ENCODE measurements around the gene MRGPRX1.
"Not testable (repeated sequence)": the region's sequence is repeated elsewhere in the genome, so short reads cannot be mapped to it uniquely, and the experiment has no call there.

Gene MRGPRX1

DNA sequence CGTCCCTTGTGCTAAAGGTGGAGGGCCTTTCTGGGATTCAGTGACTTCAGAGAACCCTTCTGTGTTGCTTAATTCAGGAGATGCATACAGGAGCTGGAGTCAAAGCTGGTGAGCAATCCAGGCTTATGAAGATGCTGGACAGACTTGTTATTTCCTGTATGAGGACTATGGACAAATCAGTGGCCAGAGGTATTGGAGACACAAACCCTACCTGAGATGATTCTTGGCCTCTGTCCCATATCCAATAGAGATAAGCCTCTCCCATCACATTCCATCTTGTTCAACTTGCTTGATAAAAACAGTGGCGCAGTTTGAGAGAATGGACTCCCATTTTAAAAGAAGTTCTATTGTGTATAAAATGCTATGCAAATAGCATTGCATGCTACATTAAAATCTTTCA lies at the start of gene MRGPRX1:
Gene MRGPRX1 (minus strand): TSS at position 101 of the 400 bp plus-strand sequence. CDS start 4,630 bp downstream, outside the sequence.
- no peak for DNase-seq (ENCODE audit: low spot score)

DNA sequence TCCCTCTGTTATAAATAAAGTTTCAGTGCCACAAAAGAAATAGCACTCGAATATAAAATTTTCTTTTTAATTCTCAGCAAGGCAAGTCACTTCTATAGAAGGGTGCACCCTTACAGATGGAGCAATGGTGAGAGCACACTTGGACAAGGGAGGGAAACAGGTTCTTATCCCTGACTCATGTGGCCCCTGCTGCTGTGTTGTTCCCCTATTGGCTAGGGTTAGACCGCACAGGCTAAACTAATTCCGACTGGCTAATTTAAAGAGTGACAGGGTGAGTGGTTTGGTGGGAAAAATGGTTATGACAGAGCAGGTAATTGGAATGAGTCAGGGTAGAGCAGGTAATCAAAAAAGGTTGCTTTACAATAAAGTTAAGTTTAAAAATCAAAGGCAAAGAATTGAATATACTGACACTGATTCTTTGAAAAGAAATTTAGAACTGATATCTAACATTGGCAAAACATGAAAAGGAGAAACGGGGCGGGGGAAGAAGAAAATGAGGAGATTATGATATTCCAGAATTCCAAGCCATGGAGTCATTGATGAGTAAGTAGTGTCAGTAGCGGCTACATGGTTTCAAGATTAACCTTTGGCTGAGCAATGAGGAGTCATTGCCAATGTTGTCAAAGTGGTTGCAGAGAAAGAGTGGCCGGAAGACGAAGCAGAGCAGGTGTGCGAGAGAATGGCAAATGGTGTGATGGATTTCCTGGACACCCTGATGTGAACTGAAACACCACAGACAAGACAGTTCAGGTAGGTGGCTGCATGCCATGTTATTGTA lies 48.4 kb upstream of the MRGPRX1 start:
- no peak for DNase-seq (ENCODE audit: low spot score)

- DNase-seq (ENCODE audit: low spot score) = no peak
These were observed 47.5 kb upstream of the MRGPRX1 start for GRCh38 chr11:18986744-18987143.

DNA sequence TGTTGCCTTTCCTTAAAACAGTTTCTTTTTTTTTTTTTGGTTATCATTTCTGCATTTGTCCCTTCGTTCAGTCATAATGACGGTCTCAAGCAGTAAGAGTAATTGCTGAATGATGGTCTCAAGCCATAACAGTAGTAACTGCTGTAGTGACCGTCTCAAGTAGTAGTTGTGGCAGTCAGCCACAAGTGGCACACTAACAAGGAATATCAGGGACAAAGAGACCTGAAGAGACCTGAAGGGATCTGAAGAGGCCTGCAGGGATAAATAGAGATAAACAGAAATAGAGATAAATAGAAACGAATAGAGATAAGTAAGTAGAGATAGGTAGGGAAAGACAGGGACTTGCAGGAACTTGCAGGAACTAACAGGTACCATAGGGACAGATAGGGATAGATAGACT lies 42.7 kb upstream of the MRGPRX1 start:
- no peak for DNase-seq (ENCODE audit: low spot score)

GRCh38 chr11:18974192-18974591 lies 35.0 kb upstream of the MRGPRX1 start:
- DNase-seq (ENCODE audit: low spot score) = no peak

DNA sequence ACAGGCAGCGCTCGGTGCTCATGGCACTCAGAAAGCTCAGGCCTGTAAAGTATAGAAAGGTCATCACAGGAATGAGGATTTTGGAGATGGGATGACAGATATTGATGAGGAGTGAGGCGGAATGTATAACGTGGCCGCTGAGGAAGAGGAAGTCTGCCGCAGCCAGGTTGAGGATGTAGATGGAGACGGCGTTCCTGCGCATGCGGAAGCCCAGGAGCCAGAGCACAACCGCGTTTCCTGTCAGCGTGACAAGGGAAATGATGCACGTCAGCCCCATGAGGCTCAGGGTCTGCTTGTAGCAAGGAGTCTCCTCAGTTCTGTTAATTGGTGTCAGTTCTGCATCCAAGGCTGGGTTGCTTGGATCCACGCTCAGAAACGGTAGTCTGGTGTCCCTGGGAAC lies 33.1 kb upstream of the MRGPRX1 start:
- DNase-seq (ENCODE audit: low spot score) = no peak

DNA sequence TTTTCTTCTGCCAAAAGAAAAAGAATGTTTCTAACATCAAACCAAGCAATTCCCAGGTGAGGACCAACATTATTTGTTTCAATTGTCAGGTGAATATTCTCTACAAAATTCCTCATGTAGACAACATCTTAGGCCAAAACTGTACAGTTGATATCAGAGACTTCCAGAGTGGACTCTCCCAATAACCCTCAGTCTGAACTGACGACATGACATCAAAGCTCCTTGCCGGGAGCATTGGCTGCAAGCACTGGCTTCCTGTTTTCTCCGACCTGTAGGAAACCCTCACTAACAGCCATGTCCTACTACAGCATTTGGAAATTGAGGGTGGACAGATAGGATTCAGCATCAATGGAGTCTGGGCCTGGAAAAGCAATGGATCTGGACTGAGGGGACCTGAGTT lies 30.5 kb upstream of the MRGPRX1 start:
- no peak for DNase-seq (ENCODE audit: low spot score)

- DNase-seq (ENCODE audit: low spot score) = no peak
These were observed 19.2 kb upstream of the MRGPRX1 start for GRCh38 chr11:18958221-18958910.

- no peak for DNase-seq (ENCODE audit: low spot score)
These were observed 17.4 kb upstream of the MRGPRX1 start for GRCh38 chr11:18956630-18957029.

DNA sequence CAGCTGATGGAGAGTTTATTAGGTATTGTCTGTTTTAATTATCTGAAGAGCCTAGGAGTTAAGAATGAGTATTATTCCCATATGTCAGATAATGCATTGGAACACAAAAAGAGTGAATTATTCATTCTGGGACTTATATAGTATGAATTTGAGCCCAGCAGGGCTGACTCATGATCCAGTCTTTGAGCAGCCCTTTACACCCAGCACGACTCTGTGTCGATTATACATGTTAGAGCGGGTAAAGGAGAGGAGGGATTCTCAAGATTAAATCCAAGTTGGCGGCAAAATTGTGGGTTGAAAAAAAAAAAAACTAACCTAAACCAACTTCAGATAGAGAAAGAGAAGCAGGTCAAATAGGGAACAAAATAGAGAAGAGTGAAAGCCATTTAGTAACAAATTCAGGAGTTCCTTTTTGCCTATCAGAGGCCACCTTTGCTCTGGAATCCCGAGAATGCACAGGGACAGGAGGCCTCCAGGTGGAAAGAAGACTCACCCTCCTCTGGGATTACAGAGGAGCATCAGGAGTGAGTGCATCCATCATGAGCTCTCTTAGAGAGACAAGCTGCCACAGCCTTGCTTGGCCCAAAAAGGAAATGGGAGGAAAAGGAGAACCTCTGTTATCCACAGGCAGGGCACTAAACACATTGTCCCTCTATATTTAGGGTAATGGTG lies 3.1 kb downstream of the MRGPRX1 start:
- no peak for DNase-seq (ENCODE audit: low spot score)

- DNase-seq (ENCODE audit: low spot score) = no peak
These were observed 4.9 kb downstream of the MRGPRX1 start for GRCh38 chr11:18934195-18934814.

GRCh38 chr11:18927550-18928322 lies 11.5 kb downstream of the MRGPRX1 start:
- no peak for DNase-seq (ENCODE audit: low spot score)

DNA sequence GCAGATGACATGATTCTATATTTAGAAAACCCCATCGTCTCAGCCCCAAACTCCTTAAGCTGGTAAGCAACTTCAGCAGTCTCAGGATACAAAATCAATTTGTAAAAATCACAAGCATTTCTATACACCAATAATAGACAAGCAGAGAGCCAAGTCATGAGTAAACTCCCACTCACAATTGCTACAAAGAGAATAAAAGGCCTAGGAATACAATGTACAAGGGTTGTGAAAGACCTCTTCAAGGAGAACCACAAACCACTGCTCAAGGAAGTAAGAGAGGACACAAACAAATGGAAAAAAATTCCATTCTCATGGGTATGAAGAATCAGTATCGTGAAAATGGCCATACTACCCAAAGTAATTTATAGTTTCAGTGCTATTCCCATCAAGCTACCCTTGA lies 13.8 kb downstream of the MRGPRX1 start:
- not testable (repeated sequence) for DNase-seq (ENCODE audit: low spot score)

GRCh38 chr11:18912883-18913282 lies 26.3 kb downstream of the MRGPRX1 start:
- DNase-seq (ENCODE audit: low spot score) = no peak

GRCh38 chr11:18907391-18907790 lies 31.8 kb downstream of the MRGPRX1 start:
- DNase-seq (ENCODE audit: low spot score) = no peak

DNA sequence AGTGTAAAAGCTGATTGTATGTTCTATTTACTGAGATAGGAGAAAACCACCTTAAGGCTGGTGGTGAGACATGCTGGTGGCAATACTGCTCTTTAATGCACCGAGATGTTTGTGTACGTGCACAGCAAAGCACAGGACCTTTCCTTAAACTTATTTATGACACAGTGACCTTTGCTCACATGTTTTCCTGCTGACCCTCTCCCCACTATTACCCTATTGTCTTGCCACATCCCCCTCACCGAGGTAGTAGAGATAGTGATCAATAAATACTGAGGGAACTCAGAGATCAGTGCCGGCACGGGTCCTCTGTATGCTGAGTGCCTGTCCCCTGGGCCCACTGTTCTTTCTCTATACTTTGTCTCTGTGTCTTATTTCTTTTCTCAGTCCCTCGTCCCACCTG lies 38.6 kb downstream of the MRGPRX1 start:
- not testable (repeated sequence) for DNase-seq (ENCODE audit: low spot score)

- not testable (repeated sequence) for DNase-seq (ENCODE audit: low spot score)
These were observed 39.0 kb downstream of the MRGPRX1 start for GRCh38 chr11:18900151-18900611.

DNA sequence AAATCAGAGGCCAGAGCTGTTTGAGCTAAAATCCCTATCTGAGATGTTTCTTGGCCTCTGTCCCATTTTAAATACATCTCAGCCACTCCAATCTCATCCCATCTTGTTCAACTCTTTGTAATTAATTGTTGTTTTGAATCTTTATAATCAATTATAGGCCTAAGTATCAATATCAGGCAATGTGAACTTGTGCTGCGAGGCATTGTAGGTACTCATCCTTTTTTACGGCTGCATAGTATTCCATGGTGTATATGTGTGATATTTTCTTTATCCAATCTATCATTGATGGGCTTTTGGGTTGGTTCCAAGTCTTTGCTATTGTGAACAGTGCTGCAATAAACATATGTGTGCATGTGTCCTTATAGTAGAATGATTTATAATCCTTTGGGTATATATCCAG lies 47.5 kb downstream of the MRGPRX1 start:
- DNase-seq (ENCODE audit: low spot score) = not testable (repeated sequence)

- no peak for DNase-seq (ENCODE audit: low spot score)
These were observed 48.6 kb downstream of the MRGPRX1 start for GRCh38 chr11:18890615-18891014.

Measured in ecto neural progenitor cell (in vitro differentiated cells).